Transverse colon (tissue), 4 donors: ENCODE data around the gene PIGB. TPM values are rescaled to one million over a fixed set of nuclear protein-coding genes. Genes with fewer than 3 reads are reported as not detected.
A peak's percentile ranks its signal among the peaks of the same experiment; 100 is the strongest.

ENCODE experiments used
- DNase-seq: peaks from one replicate; pipeline ENCODE4 v3.0.0-alpha.2; 2019
- H3K27ac ChIP-seq, 4 donors: fragments of 200-600 bp; sonication (generic); 2 replicates each; pipeline ENCODE4 v1.5.1; 2016 to 2018; ENCODE audit warnings: inconsistent platforms in 4 of 4
- H3K27me3 ChIP-seq: fragments of 200-600 bp; sonication (generic); 2 replicates; pipeline ENCODE4 v1.5.1; 2017; ENCODE audit warnings: inconsistent platforms
- H3K36me3 ChIP-seq, 4 donors: fragments of 200-600 bp; sonication (generic); 2 replicates each; pipeline ENCODE4 v1.5.1; 2017 to 2019; ENCODE audit warnings: inconsistent platforms in 4 of 4
- H3K4me1 ChIP-seq, 4 donors: fragments of 200-600 bp; sonication (generic); 2 replicates each; pipeline ENCODE4 v1.5.1; 2017 to 2020; ENCODE audit warnings: inconsistent platforms in 4 of 4
- H3K4me3 ChIP-seq, 4 donors: fragments of 200-600 bp; sonication (generic); 1 replicate in 1 of 4; 2 replicates in 3 of 4; pipeline versions ENCODE4 v1.5.1 to v1.6.1; 2017 to 2019; ENCODE audit warnings: inconsistent platforms in 4 of 4
- H3K9me3 ChIP-seq, 2 donors: fragments of 200-600 bp; sonication (generic); 2 replicates each; pipeline ENCODE4 v1.5.1; 2017 to 2019; ENCODE audit warnings: inconsistent platforms in 2 of 2
- CTCF ChIP-seq, 5 experiments: fragments of 200-600 bp in 3 of 5; fragments of 450-650 bp in 2 of 5; sonication (generic) in 3 of 5; IDR thresholded peaks; 1 replicate in 2 of 5; 2 replicates in 3 of 5; pipeline ENCODE4 v1.5.1; 2016 to 2017; ENCODE audit warnings: antibody characterized with exemption in 5 of 5, inconsistent platforms in 3 of 5, mild to moderate bottlenecking in 2 of 5, moderate library complexity in 1 of 5
- EP300 ChIP-seq: sonication (generic); formaldehyde crosslinking; IDR thresholded peaks from one replicate; pipeline ENCODE4 v1.6.1; 2017; ENCODE audit warnings: antibody characterized with exemption, low read depth
- POLR2A ChIP-seq: fragments of 450-650 bp; IDR thresholded peaks from one replicate; pipeline ENCODE4 v1.6.1; 2016; ENCODE audit warnings: antibody characterized with exemption, mild to moderate bottlenecking, moderate library complexity
- POLR2AphosphoS5 ChIP-seq, 3 donors: sonication (generic); formaldehyde crosslinking; IDR thresholded peaks; one replicate each; pipeline ENCODE4 v1.6.1; 2016; ENCODE audit warnings: antibody characterized with exemption in 3 of 3
- WGBS, 2 donors: methylation state at CpG; one replicate each; pipeline ENCODE4 v1.1.5; 2018; ENCODE audit warnings: low coverage in 1 of 2; 5-methylcytosine and 5-hydroxymethylcytosine counted together
- in situ Hi-C, 4 donors: fragments of 200-750 bp; cut with MboI; loops; one replicate each; pipeline versions ENCODE4 v1.15.0 to v1.15.1; 2017; ENCODE audit warnings: low sequenced_read_pairs in 3 of 4, low pct_ligation_motif_present in 1 of 4, low pct_unique_long_range_greater_than_20kb in 1 of 4
- intact Hi-C: fragments of 100-400 bp; cut with DNase I; formaldehyde crosslinking; loops from one replicate; pipeline ENCODE4 v1.15.1; 2023; ENCODE audit warnings: low total_unique reads
- total RNA-seq, 4 donors: library from RNA; depleted of rRNA; stranded (reverse); fragments of >200 nt; gene quantifications; one replicate each; pipeline ENCODE4 v1.1.0, GENCODE V29; 2016

The PIGB gene
- total RNA-seq, 4 donors from 2014 or later = 0.60 to 15.3 (median 14.5) TPM

- no peak for TF ChIP-seq EP300
- TF ChIP-seq POLR2AphosphoS5 (IDR thresholded peaks at IDR 0.05) = no peak
- TF ChIP-seq POLR2A = no peak
- TF ChIP-seq CTCF (IDR thresholded peaks at IDR 0.05) = no peak
- H3K4me1 ChIP-seq = peaks cover 0 to 19% (median 13%) of the 10 kb centered on the region in 4 donors
- H3K9me3 ChIP-seq = no peaks in the 10 kb centered on the region
- in situ Hi-C loops (loop anchor here in 1 of 4 donors (10.0 kb wide), 1 partner anchor 73 kb away; no protein-coding TSS in a partner anchor), intact Hi-C loops (no loop called here)
- no peak for DNase-seq
- no peaks in the 10 kb centered on the region for H3K27me3 ChIP-seq
- WGBS, 2 donors = 73 to 83% methylated on average over 3 to 8 of the region's 8 CpGs
- H3K27ac ChIP-seq = peak overlapping the region; percentile 90 to 96 (median 92)
- H3K4me3 ChIP-seq = peak overlapping the region in 3 of 4 donors; percentile 70 to 95 (median 72)
- H3K36me3 ChIP-seq = no peaks in the 10 kb centered on the region
These were observed 30.9 kb upstream of the PIGB start for GRCh38 chr15:55288006-55288717.

- peaks cover 0 to 16% (median 10%) of the 10 kb centered on the region in 4 donors for H3K4me1 ChIP-seq
- in situ Hi-C loops = loop anchor here in 1 of 4 donors (10.0 kb wide), 1 partner anchor 74 kb away; no protein-coding TSS in a partner anchor
These were observed 29.8 kb upstream of the PIGB start for GRCh38 chr15:55289011-55289745.

DNA sequence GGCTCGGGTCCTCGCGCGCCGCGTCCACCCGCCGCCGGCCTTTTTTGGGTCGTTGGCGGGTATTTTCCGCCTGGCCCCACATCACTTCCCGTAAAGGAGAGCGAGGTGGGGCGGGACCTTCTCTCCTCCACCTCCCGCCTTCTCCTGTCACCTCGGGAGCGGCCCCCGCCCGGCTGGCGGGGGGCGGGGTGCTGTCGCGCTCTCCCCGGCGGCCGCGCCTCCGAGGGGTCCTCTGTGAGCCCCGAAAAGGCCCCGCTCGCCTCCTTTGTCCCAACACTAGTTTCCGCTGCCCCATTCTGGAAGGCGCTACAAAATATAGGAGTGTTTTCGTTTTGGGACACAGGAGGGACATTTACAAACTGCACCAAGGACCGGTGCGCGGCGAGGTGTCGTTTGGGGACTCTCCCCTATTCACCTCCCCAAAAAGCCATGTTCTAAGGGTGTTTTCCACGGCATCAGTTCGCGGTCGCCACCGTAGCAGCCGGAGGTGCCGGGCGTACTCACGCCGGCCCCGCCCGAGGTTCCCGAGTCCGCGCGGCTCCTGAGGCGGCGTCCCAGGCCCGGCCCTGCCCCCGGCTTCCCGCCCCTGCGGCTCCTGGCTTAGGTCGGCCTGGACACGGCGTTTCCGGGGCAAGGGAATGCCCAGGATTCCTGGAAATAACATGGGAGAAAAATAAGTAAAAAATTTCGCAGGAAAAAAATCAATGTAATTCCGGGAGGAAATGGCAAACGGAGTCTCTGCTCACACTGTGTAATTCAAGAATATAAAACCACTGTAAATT is 29.1 kb upstream of the PIGB start, which contains the start of gene RAB27A:
RAB27A (minus strand) TSS at position 68 of the 782 bp plus-strand sequence. CDS start 54,879 bp downstream, outside the sequence.
- H3K27me3 ChIP-seq = no peaks in the 10 kb centered on the region
- H3K4me1 ChIP-seq = peaks cover 0 to 16% (median 10%) of the 10 kb centered on the region in 4 donors
- H3K9me3 ChIP-seq = no peaks in the 10 kb centered on the region
- WGBS, 2 donors = 0 to 1% methylated on average over 3 to 69 of the region's 69 CpGs
- in situ Hi-C loops = loop anchor here (5.0 to 10.0 kb wide), 2 partner anchors 73 to 75 kb away; no protein-coding TSS in a partner anchor
- intact Hi-C loops = loop anchor here (5.0 kb wide), 1 partner anchor 583 kb away; no protein-coding TSS in a partner anchor
- no peaks in the 10 kb centered on the region for H3K36me3 ChIP-seq
- peak; percentile 84 for DNase-seq
- TF ChIP-seq CTCF (IDR thresholded peaks at IDR 0.05) = no peak
- peak; percentile 70 for TF ChIP-seq POLR2A
- TF ChIP-seq POLR2AphosphoS5 (IDR thresholded peaks at IDR 0.05) = peak; percentile 39 to 64 (median 52)
- TF ChIP-seq EP300 = peak; percentile 13
- H3K4me3 ChIP-seq = peak within 1 kb of the TSS; percentile 53 to 95 (median 71)
- H3K27ac ChIP-seq = peak within 1 kb of the TSS; percentile 90 to 96 (median 92)

More at GRCh38 chr15:55289011-55289745, 29.8 kb upstream of the PIGB start:
- intact Hi-C loops = no loop called here
- DNase-seq = peak; percentile 31
- H3K36me3 ChIP-seq = no peaks in the 10 kb centered on the region
- H3K4me3 ChIP-seq = peak overlapping the region; percentile 53 to 95 (median 71)
- H3K9me3 ChIP-seq = no peaks in the 10 kb centered on the region
- no peaks in the 10 kb centered on the region for H3K27me3 ChIP-seq
- H3K27ac ChIP-seq = peak overlapping the region; percentile 90 to 96 (median 92)
- 2 to 20% methylated on average over 1 to 14 of the region's 37 CpGs for WGBS, 2 donors
- TF ChIP-seq POLR2A (no peak), POLR2AphosphoS5 (IDR thresholded peaks at IDR 0.05) (peak in 1 of 3 donors; percentile 13), CTCF (IDR thresholded peaks at IDR 0.05) (no peak), EP300 (no peak)
